H1 (cell line): ENCODE measurements around the gene KCNA2. TPM values are rescaled to one million over a fixed set of nuclear protein-coding genes. Genes with fewer than 3 reads are reported as not detected.

Experiments
- HDAC2 ChIP-seq, 2 experiments: fragments of 300-600 bp in 1 of 2; sonication (generic) in 1 of 2; IDR thresholded peaks; 2 replicates each; pipeline ENCODE4 v1.6.1; 2011 to 2012; ENCODE audit warnings: low read depth in 2 of 2, low read length in 2 of 2, mild to moderate bottlenecking in 2 of 2, moderate library complexity in 2 of 2, borderline replicate concordance in 1 of 2, inconsistent platforms in 1 of 2
- KDM1A ChIP-seq: fragments of 200-600, 300-600 bp; sonication (generic); IDR thresholded peaks from 2 replicates; pipeline ENCODE4 v1.7.1; 2016; ENCODE audit warnings: mild to moderate bottlenecking, low read length, borderline replicate concordance
- SAP30 ChIP-seq: fragments of 300-600 bp; sonication (generic); IDR thresholded peaks from 2 replicates; pipeline ENCODE4 v1.7.1; 2012; ENCODE audit warnings: low read length, moderate library complexity, mild to moderate bottlenecking, inconsistent platforms; ENCODE audit not compliant: insufficient read depth, insufficient replicate concordance
- polyA plus RNA-seq, 7 experiments: library from polyadenylated mRNA; depleted of rRNA in 3 of 7; stranded (reverse) in 5 of 7; unstranded in 2 of 7; fragments of >200 nt in 5 of 7; fragments of 200-250 nt in 2 of 7; gene quantifications; 1 replicate in 5 of 7; 2 replicates in 1 of 7; 4 replicates in 1 of 7; pipeline versions ENCODE4 v1.2.1 to v1.2.3, GENCODE V29; 2011 to 2013; ENCODE audit warnings: missing spikeins in 2 of 7, mixed read lengths in 2 of 7
- total RNA-seq: library from RNA; stranded (reverse); fragmentation: NEBNext Ultra II Directional; extraction: Animal tissue kit (Norgen Biotek cat#: 25700); gene quantifications from 2 replicates; pipeline ENCODE4 v1.2.1, GENCODE V29; 2021

KCNA2 gene
- total and polyA plus RNA-seq, 2 of the 8 experiments (the other 6 are each of a cell fraction or from before 2014, with no cell fraction given): 0.26 to 0.78 TPM

DNA sequence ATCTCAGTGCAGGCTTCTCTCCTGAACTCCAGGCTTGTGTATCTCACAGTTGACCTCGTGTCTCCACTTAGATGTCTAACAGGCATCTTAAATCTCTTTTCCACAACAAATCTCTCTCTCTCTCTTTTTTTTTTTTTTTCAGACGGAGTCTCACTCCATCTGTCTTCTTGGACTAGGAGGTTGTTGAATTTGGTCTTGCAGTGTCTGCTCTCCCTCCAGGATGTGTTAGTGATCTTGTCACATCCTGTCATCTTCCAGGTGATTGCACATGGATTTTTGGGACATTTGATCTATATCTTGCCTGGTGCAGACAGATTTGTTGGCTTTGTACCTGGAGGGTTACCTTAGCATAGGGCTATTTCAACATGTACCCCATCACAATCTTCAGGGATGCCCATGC lies 60.7 kb downstream of the KCNA2 start (continued):
- TF ChIP-seq SAP30 (no peak), KDM1A (no peak), HDAC2 (IDR thresholded peaks at IDR 0.05; ENCODE audit: borderline replicate concordance in 1 of 2, low read depth in 2 of 2, low read length in 2 of 2) (no peak)
